ENCODE measurements around the gene BLTP3B.

BLTP3B gene

GRCh38 chr12:100159391-100160104, 16.9 kb upstream of the BLTP3B start:
- DNase-seq = no peak

GRCh38 chr12:100158535-100158934, 15.9 kb upstream of the BLTP3B start:
- no peak for DNase-seq

GRCh38 chr12:100157427-100157821, 14.8 kb upstream of the BLTP3B start:
- no peak for DNase-seq

- DNase-seq = no peak
These were observed 14.2 kb upstream of the BLTP3B start for GRCh38 chr12:100156731-100157426.

GRCh38 chr12:100154474-100155247, 12.0 kb upstream of the BLTP3B start:
- DNase-seq = peak; percentile 84

- DNase-seq = no peak
These were observed 10.5 kb upstream of the BLTP3B start for GRCh38 chr12:100153131-100153530.

- DNase-seq = no peak
These were observed 9.1 kb upstream of the BLTP3B start for GRCh38 chr12:100151769-100152168.

GRCh38 chr12:100146252-100146651, 3.6 kb upstream of the BLTP3B start:
- no peak for DNase-seq

- DNase-seq = no peak
These were observed 3.0 kb upstream of the BLTP3B start for GRCh38 chr12:100145643-100146042.

- DNase-seq = peak; percentile 57
These were observed 450 bp downstream of the BLTP3B start for GRCh38 chr12:100141998-100142850.

GRCh38 chr12:100141666-100141997, 1.0 kb downstream of the BLTP3B start:
- DNase-seq = peak; percentile 88

- no peak for DNase-seq
These were observed 3.9 kb downstream of the BLTP3B start for GRCh38 chr12:100138803-100139098.

- DNase-seq = peak; percentile 41
These were observed 4.4 kb downstream of the BLTP3B start for GRCh38 chr12:100138048-100138802.

- DNase-seq = peak; percentile 33
These were observed 9.5 kb downstream of the BLTP3B start for GRCh38 chr12:100133200-100133599.

GRCh38 chr12:100128512-100128908, 14.2 kb downstream of the BLTP3B start:
- DNase-seq = no peak

- no peak for DNase-seq
These were observed 14.7 kb downstream of the BLTP3B start for GRCh38 chr12:100127766-100128511.

- DNase-seq = no peak
These were observed 19.2 kb downstream of the BLTP3B start for GRCh38 chr12:100123316-100124095.

- no peak for DNase-seq
These were observed 22.3 kb downstream of the BLTP3B start for GRCh38 chr12:100120355-100120754.

GRCh38 chr12:100115291-100115690, 27.4 kb downstream of the BLTP3B start:
- DNase-seq = no peak

- DNase-seq = no peak
These were observed 28.1 kb downstream of the BLTP3B start for GRCh38 chr12:100114574-100114973.

GRCh38 chr12:100110276-100110675, 32.4 kb downstream of the BLTP3B start:
- no peak for DNase-seq
